Nephron progenitor cell (in vitro differentiated cells): ENCODE results near the gene FYB2.

Source experiments
- DNase-seq: peaks from one replicate; pipeline ENCODE4 v3.0.0; 2021
- H3K27ac Mint-ChIP-seq: 2 replicates; pipeline ENCODE4 v1.8.0; 2021; ENCODE audit warnings: mild to moderate bottlenecking, moderate library complexity, mixed read lengths
- H3K27me3 Mint-ChIP-seq: 2 replicates; pipeline ENCODE4 v1.8.0; 2021; ENCODE audit warnings: mild to moderate bottlenecking, low read depth, mixed read lengths; ENCODE audit not compliant: poor library complexity
- H3K36me3 Mint-ChIP-seq: 2 replicates; pipeline ENCODE4 v1.8.0; 2021; ENCODE audit warnings: low read depth, mixed read lengths
- H3K4me1 Mint-ChIP-seq: 2 replicates; pipeline ENCODE4 v1.8.0; 2021; ENCODE audit warnings: mixed read lengths
- H3K4me3 Mint-ChIP-seq: 2 replicates; pipeline ENCODE4 v1.8.0; 2021; ENCODE audit warnings: mild to moderate bottlenecking, moderate library complexity, mixed read lengths
- H3K9me3 Mint-ChIP-seq: 2 replicates; pipeline ENCODE4 v1.8.0; 2021; ENCODE audit warnings: mild to moderate bottlenecking, moderate library complexity, mixed read lengths
- CTCF ChIP-seq: fragments of 200-600 bp; sonication (generic); IDR thresholded peaks from 2 replicates; pipeline ENCODE4 v1.5.0; 2021; ENCODE audit warnings: antibody characterized with exemption

FYB2 gene

GRCh38 chr1:56795870-56796269 lies 23.3 kb downstream of the FYB2 start:
- Mint-ChIP-seq H3K27ac (no peak overlapping the region), H3K4me3 (no peak overlapping the region), H3K9me3 (no peaks in the 10 kb centered on the region), H3K4me1 (no peaks in the 10 kb centered on the region), H3K27me3 (no peaks in the 10 kb centered on the region), H3K36me3 (no peaks in the 10 kb centered on the region)
- no peak for DNase-seq
- TF ChIP-seq CTCF: no peak

GRCh38 chr1:56790036-56790435 lies 29.2 kb downstream of the FYB2 start:
- no peak for DNase-seq
- Mint-ChIP-seq H3K9me3 (no peaks in the 10 kb centered on the region), H3K27me3 (no peaks in the 10 kb centered on the region), H3K4me3 (no peak overlapping the region), H3K4me1 (peaks cover 8% of the 10 kb centered on the region), H3K27ac (no peak overlapping the region), H3K36me3 (no peaks in the 10 kb centered on the region)
- no peak for TF ChIP-seq CTCF

- no peaks in the 10 kb centered on the region for H3K9me3 Mint-ChIP-seq
- no peak for DNase-seq
- H3K36me3 Mint-ChIP-seq: no peaks in the 10 kb centered on the region
- no peak overlapping the region for H3K27ac Mint-ChIP-seq
- peaks cover 8% of the 10 kb centered on the region for H3K4me1 Mint-ChIP-seq
- no peaks in the 10 kb centered on the region for H3K27me3 Mint-ChIP-seq
- no peak overlapping the region for H3K4me3 Mint-ChIP-seq
- TF ChIP-seq CTCF: no peak
Measured at GRCh38 chr1:56788588-56788987, 30.6 kb downstream of the FYB2 start.

- no peaks in the 10 kb centered on the region for H3K9me3 Mint-ChIP-seq
- no peak overlapping the region for H3K4me3 Mint-ChIP-seq
- no peak for TF ChIP-seq CTCF
- no peaks in the 10 kb centered on the region for H3K27me3 Mint-ChIP-seq
- no peak overlapping the region for H3K27ac Mint-ChIP-seq
- H3K4me1 Mint-ChIP-seq: peaks cover 8% of the 10 kb centered on the region
- DNase-seq: no peak
- H3K36me3 Mint-ChIP-seq: no peaks in the 10 kb centered on the region
Measured at GRCh38 chr1:56788102-56788501, 31.1 kb downstream of the FYB2 start.

- Mint-ChIP-seq H3K27ac (no peak overlapping the region), H3K4me1 (peaks cover 8% of the 10 kb centered on the region), H3K27me3 (no peaks in the 10 kb centered on the region), H3K9me3 (no peaks in the 10 kb centered on the region), H3K36me3 (no peaks in the 10 kb centered on the region), H3K4me3 (no peak overlapping the region)
- no peak for TF ChIP-seq CTCF
- no peak for DNase-seq
Measured at GRCh38 chr1:56787330-56787729, 31.9 kb downstream of the FYB2 start.

GRCh38 chr1:56782773-56783172 lies 36.4 kb downstream of the FYB2 start:
- TF ChIP-seq CTCF: no peak
- H3K4me3 Mint-ChIP-seq: no peak overlapping the region

More at GRCh38 chr1:56782773-56783172, 36.4 kb downstream of the FYB2 start:
- Mint-ChIP-seq H3K4me1 (no peaks in the 10 kb centered on the region), H3K27ac (no peak overlapping the region), H3K27me3 (no peaks in the 10 kb centered on the region), H3K36me3 (no peaks in the 10 kb centered on the region), H3K9me3 (no peaks in the 10 kb centered on the region)
- no peak for DNase-seq
